Left forelimb (tissue), 1 donor: ENCODE data around the gene TASP1.
"Not testable (repeated sequence)": the region's sequence is repeated elsewhere in the genome, so short reads cannot be mapped to it uniquely, and the experiment has no call there.

Experiments
- DNase-seq: peaks from one replicate; pipeline ENCODE4 v3.0.0-alpha.2; 2018; ENCODE audit warnings: low spot score

Gene TASP1

GRCh38 chr20:13493143-13493542 is 145.6 kb downstream of the TASP1 start:
- no peak for DNase-seq

DNA sequence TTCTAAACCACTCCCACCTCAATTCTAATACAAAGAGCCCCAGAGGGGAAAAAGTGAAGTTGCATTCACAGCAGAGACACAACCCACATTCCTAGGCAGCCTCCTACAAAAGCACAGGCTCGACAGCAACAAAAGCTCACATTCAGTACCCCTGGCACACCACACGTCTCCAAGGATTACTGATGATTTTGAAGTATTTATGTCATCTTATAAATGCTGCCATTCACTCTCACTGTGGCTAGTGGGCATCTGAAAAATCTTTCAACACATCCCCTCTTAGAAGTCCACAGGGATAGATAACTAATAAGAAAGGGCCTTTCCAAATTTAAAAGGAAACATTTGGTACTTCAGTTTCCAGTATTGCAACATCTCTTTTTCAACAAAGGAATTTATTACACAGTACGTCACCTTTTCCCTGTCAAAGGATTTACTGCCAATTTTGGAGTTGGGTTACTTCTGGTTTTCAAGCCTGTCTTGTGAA is 146.7 kb downstream of the TASP1 start:
- no peak for DNase-seq

DNA sequence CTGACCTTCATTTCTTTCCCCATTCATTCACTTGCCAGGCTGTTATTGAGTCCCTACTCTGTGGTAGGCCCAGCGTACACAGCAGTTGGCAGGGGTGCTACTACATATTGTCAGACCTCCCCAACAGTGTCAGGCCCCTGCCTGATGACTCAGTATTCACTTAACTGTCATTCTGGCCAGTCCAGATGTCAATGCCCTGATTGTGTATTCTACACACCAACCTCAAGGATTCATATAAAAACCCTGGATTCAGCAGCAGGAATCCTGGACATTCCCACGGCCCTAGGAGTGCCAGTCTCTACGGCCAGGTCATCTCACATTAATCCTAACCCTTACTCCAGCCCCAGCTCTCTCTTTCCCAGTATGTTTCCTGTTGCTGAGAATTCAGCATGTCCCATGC is 151.5 kb downstream of the TASP1 start:
- DNase-seq: no peak

- no peak for DNase-seq
These were observed 152.0 kb downstream of the TASP1 start for GRCh38 chr20:13486694-13487093.

DNA sequence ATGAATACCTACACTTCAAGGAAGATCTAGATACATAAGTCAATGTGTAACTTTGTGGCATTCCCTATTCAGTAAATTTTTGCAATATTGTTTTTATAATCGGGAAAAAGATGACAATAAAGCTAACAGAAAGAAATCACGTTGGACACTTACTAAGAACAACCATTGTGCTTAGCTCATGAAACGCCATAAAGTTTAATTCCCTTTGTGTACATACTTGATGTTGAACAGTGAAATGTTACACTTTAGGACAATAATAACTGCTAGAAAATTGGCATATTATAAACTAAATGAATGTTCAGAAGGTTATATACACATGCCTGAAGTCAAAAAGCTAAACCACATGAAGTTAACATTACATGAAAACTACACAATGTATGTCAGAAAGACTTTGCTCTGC is 153.2 kb downstream of the TASP1 start:
- no peak for DNase-seq

DNA sequence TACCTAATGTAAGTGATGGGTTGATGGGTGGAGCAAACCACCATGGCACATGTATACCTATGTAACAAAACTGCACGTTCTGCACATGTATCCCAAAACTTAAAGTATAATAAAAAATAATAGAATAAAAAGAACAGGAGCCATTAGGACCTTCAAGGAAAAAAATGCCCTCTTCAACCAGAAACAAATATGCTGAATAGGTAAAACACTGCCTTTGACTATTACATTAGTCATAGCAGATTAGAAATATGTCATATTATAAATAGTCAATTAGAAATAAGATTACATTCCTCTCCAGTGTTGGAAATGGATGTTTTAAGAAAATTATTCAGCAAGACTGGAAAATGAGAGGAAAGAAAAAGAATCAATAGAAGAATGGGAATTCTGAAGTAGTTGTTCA is 153.7 kb downstream of the TASP1 start:
- not testable (repeated sequence) for DNase-seq

- DNase-seq: not testable (repeated sequence)
These were observed 155.3 kb downstream of the TASP1 start for GRCh38 chr20:13483472-13483871.

DNA sequence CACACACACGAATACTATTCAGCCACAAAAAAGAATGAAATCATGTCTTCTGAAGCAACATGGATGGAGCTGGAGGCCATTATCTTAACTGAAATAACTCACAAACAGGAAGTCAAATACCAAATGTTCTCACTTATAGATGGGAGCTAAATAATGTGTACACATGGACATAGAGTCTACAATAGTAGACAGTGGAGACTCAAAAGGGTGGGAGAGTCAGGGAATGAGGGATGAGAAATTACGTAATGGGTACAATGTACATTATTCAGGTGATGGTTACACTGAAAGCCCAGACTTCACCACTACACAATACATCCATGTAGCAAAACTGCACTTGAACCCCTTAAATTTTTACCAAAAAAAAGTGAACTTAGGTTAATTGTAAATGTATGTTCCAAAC is 160.4 kb downstream of the TASP1 start:
- no peak for DNase-seq

- DNase-seq: no peak
These were observed 164.3 kb downstream of the TASP1 start for GRCh38 chr20:13474467-13474866.

DNA sequence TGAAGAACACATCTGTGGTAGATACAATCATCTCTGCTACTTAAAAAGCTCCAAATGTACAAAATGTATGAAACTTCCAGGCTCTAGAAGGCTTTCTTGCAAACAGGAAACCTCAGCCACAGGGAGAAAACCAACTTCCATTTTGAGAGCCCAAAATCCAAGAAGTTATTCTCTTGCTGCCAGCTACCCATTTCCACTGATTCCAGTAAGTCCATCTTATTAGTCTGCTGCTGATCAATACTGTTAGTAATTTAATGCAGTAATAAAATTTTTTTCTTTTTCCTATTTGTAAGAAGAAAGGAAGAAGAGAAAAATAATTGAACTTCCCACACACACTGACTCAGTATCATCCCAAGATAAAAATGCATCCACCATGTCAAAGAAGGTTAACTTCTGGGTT is 169.5 kb downstream of the TASP1 start:
- DNase-seq: no peak

DNA sequence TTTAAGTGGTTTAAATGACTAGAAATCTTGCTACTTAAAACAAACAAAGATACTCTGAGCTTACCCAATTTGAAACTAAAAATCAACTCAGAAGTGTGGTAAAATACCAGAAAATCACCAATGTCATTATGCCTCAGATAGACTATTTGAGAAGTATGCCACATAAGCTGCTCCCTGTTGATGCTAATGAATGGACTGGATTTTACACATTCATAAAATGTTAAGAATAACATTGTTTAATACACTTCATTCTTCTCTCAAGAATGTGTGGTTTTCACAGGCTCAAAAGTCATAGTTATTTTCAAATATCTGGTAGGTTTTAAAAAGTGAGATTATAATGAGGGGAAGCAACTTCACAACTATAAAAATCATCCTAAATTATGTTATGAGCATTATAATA is 170.6 kb downstream of the TASP1 start:
- DNase-seq: no peak

- DNase-seq: no peak
These were observed 174.0 kb downstream of the TASP1 start for GRCh38 chr20:13464702-13465101.

DNA sequence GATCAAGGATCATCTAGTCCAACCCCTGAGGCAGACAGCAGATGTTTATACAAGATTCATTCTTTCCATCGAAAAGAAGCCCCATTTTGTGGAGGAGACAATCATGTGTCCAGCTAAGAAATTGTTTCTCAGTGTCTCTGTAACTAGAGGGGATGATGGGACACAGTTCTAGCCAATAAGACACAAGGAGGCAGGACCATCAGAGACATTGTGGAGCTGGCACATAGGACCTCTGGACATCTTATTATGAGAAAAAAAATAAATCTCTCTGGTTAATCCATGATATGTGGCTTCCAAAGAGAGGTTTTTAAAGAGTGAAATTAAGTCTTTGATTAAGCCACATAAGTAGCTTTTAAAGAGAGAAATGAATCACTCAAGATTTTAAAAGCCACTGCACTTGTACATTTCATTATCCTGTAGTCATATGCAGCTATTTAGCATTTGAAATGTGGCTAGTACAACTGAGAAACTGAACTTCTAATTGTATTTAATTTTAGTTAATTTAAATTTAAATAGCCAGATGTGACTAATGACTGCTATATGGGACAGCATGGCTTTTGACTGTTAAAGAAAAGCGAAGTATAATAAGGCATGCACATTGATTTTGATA is 176.8 kb downstream of the TASP1 start:
- DNase-seq: no peak

GRCh38 chr20:13458860-13459451 is 179.8 kb downstream of the TASP1 start:
- DNase-seq: no peak

GRCh38 chr20:13457487-13457886 is 181.2 kb downstream of the TASP1 start:
- no peak for DNase-seq

- DNase-seq: no peak
These were observed 183.0 kb downstream of the TASP1 start for GRCh38 chr20:13455713-13456112.

GRCh38 chr20:13453367-13453766 is 185.4 kb downstream of the TASP1 start:
- no peak for DNase-seq

DNA sequence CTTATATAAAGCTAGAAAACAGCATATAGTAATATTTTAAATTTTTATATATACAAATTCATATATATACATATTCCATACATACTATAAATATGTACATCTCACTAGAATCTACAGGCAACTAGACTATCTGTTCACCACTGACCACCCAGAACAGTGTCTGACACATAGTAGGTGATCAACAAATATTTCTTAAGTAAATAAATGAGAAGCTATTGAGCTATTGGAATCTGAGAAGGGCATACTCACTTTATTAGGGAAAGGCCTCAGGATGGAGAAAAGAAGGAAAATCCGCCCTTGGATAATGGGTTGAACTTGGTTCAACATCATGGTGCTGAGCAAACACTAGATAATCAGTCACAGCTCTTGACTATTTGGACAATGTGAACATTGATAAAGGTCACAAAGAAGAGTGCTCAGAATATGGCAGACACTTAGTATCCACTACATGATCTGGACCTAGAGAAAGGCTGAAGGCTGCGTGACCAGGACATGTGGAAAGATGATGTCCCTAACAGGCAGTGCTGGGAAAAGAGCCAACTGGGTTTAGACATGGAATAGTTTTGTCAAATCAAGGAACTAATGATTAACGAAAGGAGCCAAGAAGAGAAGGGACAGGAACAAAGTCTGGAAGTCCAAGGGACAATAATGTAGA is 186.1 kb downstream of the TASP1 start:
- DNase-seq: no peak

DNA sequence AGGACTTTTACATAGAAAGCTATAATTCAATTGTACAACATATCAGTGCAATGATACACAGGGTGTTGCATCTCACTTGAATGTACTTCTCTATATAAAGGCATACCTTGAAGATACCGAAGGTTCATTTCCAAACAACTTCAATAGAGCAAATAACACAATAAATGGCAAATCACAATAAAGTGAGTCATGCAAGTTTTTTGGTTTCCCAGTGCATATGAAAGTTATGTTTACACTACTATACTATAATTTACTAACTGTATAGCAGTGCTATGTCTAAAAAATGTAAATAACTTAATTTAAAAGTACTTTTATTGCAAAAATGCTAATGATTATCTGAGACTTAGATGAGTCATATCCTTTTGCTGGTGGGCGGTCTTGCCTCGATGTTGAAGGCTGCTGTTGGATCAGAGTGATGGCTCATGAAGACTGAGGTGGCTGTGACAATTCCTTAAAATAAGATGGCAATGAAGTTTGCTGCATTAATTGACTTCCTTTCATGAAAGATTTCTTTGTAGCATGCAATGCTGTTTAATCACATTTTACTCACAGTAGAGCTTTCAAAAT is 188.8 kb downstream of the TASP1 start:
- no peak for DNase-seq

DNA sequence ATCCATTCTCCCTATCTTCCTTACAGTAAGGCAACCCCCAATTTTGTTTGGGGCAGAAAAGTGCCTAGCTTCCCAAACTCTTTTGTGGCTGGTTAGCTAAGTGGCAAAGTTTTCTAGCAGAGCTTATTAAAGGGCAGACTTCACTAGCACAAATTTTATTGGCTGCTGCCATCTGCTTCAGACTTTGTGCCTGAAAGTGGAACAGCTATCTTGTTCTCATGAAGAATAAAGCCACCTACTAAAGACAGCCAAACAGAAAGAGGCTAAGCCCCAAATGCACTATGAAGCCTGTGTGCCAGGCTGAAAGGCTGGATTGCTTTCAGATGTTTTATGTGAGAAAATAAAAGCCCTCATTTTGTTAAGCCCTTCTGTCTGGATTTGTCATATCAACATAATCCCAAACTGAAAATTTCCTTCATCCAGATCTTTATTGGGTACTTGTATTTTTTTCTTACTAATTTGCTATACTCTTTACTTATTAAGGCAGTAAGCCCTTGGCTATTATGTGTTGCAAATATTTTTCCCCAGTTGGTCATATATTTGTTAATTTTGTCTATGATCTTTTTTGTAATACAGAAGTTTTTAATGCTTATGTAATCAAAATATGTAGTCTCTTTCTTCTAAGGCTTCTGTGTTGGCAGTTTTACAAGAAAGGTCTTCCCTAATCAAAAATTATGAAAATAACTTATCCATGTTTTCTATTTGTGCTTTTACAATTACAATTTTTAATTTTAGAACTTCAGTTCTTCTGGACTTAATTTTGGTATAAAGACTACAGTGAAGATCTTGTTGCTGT is 191.1 kb downstream of the TASP1 start:
- DNase-seq: no peak

DNA sequence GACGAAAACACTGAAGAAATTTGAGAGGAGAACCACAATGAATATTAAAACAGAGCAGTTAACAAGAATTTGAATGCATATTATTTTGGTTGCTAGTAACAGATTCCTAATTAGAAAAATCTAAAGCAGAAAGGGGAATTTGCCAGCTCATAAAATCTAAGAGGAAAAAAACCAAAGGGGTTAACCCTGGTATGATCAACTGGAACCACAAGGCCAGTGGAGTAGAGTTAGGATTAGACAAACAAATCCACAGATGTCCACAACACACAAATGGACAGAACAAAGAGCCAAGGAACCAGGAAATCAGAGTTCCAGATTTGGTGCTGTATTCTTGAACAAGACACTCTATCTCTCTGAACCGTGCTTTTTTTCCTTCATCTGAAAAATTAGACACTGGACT is 195.0 kb downstream of the TASP1 start:
- no peak for DNase-seq

GRCh38 chr20:13442986-13443385 is 195.7 kb downstream of the TASP1 start:
- no peak for DNase-seq
